ENCODE results near the gene ATOX1.

Gene ATOX1

GRCh38 chr5:151766975-151767374 lies 8.5 kb upstream of the ATOX1 start:
- no peak for DNase-seq

GRCh38 chr5:151764801-151765200 lies 6.4 kb upstream of the ATOX1 start:
- DNase-seq: no peak

DNA sequence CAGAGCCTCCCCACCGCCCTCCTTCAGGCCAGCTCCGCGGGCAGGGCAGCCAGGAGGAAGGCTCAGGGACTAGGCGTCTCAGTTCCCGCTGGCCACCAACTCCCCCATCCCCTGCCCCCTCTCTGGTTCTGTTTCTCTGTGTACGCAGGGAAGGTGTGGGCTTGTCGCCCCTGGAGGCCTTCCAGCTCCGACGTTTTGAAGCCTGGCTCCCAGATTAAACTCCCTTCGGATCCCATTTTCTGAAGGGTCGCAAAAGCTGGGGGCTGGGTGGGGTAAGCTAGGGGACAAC lies 346 bp downstream of the ATOX1 start:
- DNase-seq: no peak

DNA sequence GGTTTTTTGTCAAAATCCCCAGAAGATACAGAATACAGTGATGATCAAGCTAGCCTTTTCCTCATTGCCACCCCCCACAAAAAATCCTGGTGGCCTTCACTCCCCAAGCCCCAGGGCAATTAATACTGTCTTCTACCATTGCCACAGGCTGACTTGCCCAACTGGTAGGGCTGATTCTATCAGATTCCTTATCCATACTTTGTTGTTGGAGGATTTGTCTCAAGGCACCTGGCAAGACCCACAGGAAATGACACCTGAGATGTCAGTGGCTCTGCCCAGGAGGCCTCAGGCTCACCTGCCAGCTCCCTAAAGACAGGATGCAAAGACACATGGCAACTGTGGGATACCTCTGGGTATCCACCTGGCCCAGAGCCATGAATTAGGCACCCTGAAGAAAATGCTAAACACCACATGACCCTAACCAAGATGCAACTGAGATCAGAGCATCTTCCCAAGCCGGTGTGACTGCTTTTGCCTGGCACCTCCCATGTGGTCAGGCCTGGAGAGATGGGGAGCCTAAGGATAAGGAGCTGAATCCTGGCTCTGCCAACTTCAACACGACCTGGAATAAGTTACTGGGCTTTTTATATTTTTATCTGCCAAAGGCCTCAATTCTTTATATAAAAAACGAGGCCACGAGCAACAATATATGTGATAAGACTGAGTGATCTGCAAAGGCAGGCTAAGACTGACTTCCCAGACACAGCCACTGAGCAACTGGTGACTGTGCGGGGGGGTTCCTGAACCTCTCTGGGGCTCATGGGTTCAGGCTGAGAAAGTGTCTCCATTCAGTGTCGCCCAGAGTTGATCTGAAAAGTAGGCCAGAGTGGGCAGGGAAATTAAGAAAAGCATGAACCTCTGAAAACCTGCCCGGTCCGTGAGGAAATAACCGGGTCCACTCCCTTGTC lies 944 bp downstream of the ATOX1 start:
- peak; percentile 49 for DNase-seq

GRCh38 chr5:151755383-151755782 lies 3.0 kb downstream of the ATOX1 start:
- no peak for DNase-seq

GRCh38 chr5:151751593-151751992 lies 6.8 kb downstream of the ATOX1 start:
- no peak for DNase-seq

DNA sequence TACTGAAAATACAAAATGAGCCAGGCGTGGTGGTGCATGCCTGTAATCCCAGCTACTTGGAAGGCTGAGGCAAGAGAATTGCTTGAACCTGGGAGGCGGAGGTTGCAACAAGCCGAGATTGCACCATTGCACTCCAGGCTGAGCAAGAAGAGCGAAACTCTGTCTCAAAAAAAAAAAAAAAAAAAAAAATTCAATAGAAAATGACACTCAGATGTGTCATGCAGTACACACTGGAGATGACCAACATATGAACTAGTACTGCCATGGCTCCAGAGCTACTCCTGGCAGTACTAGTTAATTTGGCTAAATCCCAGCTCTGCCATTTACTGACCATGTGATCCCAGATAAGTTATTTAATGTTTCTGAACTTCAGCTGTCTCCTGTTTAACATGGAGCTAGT lies 7.3 kb downstream of the ATOX1 start:
- DNase-seq: no peak

DNA sequence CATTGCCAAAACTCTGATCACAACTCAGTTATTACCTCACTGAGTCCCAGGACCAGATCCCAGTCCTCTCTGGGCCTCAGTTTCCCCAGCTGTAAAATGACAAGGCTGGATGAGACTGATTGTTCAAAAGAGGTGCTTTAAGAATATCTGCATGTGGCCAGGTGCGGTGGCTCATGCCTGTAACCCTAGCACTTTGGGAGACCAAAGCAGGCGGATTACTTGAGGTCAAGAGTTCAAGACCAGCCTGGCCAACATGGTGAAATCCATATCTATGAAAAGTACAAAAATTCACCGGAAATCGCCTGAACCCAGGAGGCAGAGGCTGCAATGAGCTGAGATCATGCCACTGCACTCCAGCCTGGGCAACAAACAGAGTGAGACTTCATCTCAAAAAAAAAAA lies 8.3 kb downstream of the ATOX1 start:
- no peak for DNase-seq

DNA sequence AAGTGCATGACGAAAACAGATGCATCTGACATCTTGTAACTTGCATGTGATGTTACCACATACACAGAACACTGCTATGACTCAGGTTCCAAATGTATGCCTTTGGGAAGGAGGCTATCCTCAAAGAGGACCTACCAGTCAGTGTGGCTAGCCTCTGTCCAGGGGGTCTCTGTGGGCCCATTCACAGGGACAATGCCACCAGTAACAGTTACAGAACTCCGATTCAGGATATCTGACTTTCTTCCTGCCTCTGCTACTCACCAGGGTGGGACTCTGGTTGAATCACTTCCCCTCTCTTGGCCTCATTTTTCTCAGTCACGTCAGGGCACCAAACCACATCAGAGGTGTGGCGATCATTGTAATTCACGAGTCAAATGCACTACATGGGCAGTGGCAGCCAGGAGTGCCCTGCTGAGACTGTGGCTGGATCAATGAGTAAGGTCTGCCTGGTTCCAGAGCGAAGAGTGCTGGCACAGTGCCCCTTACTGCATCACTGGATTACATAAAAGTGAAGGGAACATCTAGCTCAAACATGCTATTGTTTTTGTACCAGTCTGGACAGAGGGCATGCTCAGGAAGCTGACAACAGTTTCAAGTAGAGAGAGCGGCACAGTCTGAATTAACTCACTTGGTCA lies 13.2 kb downstream of the ATOX1 start:
- DNase-seq: no peak

- no peak for DNase-seq
These were observed 14.9 kb downstream of the ATOX1 start for GRCh38 chr5:151743530-151743929.

DNA sequence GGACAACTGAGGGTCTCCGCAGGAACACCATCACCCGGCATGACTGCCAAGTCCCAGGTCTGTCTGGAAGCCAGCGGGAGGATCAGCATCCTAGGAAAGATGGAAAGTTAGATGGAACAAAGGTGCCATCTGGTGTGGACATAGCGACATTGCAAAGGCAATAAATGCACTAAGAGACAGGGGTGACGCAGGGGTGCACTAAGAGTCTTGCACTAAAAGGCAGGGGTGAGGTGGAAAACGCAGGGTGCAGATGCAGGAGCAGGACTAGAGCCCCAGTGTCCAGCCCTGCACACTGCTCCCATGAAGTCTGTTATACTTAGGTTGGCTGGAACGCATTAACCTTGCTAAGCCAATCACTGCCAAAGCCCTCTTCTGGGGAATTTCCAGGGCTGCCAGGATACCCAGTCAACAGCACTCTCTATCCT lies 15.5 kb downstream of the ATOX1 start:
- DNase-seq: no peak

- DNase-seq: no peak
These were observed 16.6 kb downstream of the ATOX1 start for GRCh38 chr5:151741678-151742423.

DNA sequence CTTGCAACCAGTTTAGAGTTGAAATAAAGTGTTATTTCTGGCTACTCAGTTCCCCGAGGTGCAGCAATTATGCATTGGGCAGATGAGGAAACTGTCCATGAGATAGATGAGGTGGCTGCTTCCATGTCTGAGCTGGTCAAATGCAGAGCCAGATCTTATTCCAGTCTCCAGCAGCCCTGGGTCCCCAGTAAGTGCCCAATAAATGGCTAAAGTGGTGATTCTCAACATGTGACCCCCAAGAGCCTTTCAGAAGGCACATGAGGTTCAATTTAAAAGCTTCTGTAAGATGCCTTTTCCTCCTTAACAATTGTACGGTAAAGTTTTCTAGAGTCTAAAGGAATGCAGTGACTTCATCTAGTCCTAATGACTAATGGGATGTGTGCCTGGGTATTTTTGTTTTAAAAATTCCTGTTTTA lies 17.5 kb downstream of the ATOX1 start:
- DNase-seq: no peak

DNA sequence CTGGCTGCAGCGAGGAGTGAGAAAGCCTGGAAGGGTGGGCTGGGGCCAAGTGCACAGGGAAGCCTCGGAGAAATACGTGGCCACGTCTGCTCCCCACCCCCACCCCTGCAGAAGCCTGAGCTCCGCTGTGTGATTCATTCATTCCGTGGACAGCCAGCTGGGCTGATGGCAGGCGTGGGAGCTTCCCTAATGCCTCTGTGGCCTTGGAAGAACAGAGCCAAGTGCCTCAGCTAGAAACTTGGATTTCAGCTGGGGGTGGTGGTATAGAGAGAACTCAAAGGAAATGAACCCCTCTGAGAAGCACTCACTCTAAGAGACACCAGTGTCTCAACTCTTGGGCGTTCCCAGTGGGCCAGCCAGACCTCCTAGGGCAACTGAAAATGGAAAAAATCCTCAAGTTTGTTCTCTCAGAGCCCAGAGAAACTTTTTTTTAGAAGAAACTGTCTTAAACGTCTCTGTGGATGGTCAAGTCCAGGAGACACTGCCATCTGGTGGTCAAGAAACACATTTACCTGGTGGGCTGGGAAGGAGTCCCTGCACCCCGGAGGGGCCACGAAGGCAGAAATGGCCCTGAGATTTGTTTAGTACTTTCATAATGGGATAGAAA lies 18.0 kb downstream of the ATOX1 start:
- peak; percentile 38 for DNase-seq

- no peak for DNase-seq
These were observed 18.5 kb downstream of the ATOX1 start for GRCh38 chr5:151739939-151740335.

DNA sequence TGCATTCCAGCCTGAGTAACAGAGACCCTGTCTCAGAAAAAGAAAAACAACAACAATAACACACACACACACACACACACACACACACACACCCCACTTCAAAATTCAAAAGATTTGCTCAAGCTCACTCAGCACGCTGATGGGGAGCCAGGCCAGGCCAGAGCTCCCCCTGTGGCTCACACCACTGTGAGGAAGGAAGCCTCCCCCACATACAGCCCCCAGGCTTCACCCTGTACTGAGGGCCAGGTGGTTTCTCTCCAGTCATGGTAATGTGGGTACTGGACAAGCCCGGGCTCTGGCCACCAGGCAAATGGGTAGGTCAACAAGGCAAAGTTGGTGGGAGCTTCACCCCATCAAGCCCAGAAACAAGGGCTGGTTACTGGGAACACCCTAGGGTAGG lies 19.0 kb downstream of the ATOX1 start:
- no peak for DNase-seq

- no peak for DNase-seq
These were observed 20.1 kb downstream of the ATOX1 start for GRCh38 chr5:151738125-151738848.

DNA sequence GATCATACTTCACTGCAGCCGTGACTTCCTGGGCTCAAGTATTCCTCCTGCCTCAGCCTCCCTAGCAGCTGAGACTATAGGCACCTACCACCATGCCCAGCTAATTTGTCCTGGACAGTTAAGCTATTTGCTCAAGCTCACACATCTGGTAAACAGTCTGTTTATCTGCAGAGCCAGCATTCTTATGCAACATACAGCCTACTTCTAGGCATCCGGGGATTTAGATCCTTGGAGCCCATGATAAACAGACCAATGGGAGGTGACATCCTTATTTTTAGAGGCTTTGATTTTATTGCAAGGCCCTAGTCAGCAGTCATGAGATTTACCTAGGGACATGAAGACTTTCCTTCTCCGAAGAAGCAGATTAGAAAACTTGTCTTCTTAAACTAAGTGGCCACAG lies 21.0 kb downstream of the ATOX1 start:
- DNase-seq: no peak

DNA sequence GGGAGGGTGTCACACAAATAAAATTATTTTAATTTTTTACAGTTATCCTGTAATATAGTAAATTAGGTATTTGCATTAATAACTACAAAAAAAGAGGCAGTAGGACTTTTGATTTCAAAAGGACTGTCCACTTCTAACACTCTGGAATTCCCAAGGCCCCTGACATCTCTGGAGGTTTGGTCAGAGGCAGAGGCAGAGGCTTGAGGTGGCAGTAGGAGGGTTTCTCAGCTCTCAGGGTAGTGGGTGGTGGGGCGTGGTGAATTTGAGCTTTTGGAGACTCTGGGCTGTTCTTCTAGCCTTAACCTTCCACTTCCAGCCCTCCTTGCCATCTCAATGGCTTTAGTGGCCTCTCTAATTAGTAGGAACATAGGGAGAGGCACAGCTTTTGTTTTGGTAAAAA lies 22.8 kb downstream of the ATOX1 start:
- no peak for DNase-seq

- no peak for DNase-seq
These were observed 24.4 kb downstream of the ATOX1 start for GRCh38 chr5:151734064-151734408.

- no peak for DNase-seq
These were observed 24.9 kb downstream of the ATOX1 start for GRCh38 chr5:151733358-151734063.

DNA sequence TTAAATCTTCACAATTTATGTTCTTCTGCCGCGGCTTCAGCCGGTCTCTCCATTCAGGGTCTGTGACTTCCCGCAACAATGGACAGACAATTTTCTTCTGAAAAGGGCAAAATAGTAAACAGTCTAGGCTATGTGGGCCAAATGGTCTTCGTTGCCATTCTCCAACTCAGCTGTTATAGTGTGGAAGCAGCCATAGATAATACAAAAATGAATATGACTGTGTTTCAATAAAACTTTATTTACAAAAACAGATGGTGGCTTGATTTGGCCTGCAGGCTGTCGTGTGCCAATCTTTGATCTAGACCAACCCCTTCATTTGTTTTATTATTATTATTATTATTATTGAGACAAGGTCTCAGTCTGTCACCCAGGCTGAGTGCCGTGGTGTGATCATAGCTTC lies 28.1 kb downstream of the ATOX1 start:
- no peak for DNase-seq

All from stimulated activated CD4-positive, alpha-beta T cell treated with anti-CD3 and anti-CD28 coated beads, Interleukin-4, amount 100 ng/mL, for 1 hour (primary cell).